Measurements from ENCODE around the gene TAF9B.

- TF ChIP-seq, protein P1, sequence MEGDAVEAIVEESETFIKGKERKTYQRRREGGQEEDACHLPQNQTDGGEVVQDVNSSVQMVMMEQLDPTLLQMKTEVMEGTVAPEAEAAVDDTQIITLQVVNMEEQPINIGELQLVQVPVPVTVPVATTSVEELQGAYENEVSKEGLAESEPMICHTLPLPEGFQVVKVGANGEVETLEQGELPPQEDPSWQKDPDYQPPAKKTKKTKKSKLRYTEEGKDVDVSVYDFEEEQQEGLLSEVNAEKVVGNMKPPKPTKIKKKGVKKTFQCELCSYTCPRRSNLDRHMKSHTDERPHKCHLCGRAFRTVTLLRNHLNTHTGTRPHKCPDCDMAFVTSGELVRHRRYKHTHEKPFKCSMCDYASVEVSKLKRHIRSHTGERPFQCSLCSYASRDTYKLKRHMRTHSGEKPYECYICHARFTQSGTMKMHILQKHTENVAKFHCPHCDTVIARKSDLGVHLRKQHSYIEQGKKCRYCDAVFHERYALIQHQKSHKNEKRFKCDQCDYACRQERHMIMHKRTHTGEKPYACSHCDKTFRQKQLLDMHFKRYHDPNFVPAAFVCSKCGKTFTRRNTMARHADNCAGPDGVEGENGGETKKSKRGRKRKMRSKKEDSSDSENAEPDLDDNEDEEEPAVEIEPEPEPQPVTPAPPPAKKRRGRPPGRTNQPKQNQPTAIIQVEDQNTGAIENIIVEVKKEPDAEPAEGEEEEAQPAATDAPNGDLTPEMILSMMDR (IDR thresholded peaks at IDR 0.05 in 4 of 5, conservative IDR thresholded peaks at IDR 0.05 in 1 of 5): no peak
- no peak for TF ChIP-seq POLR2A (IDR thresholded peaks at IDR 0.05)
These were observed 15.1 kb downstream of the TAF9B start for GRCh38 chrX:78124307-78124706.
